Activated naive CD4-positive, alpha-beta T cell treated with anti-CD3 and anti-CD28 coated beads for 36 hours (primary cell): Measurements from ENCODE around the gene VPS41. TPM values are rescaled to one million over a fixed set of nuclear protein-coding genes. Genes with fewer than 3 reads are reported as not detected.

Experiments
- CTCF ChIA-PET: fragments of 350-600 bp; sonication (Branson Sonifier 250); formaldehyde crosslinking; loops from one replicate; lab custom pipeline; 2021; ENCODE audit warnings: antibody characterized with exemption; lab: Charles Lee
- DNase-seq: peaks from one replicate; pipeline ENCODE4 v3.0.0-alpha.2; 2020
- H3K27ac Mint-ChIP-seq: one replicate; pipeline ENCODE4 v1.8.0; 2021; ENCODE audit warnings: mild to moderate bottlenecking, mixed read lengths
- H3K27me3 Mint-ChIP-seq: one replicate; pipeline ENCODE4 v1.8.0; 2021; ENCODE audit warnings: low read depth, mixed read lengths
- H3K36me3 Mint-ChIP-seq: one replicate; pipeline ENCODE4 v1.8.0; 2021; ENCODE audit warnings: low read depth, mixed read lengths
- H3K4me1 Mint-ChIP-seq: one replicate; pipeline ENCODE4 v1.8.0; 2021; ENCODE audit warnings: low read depth, mixed read lengths
- H3K4me3 Mint-ChIP-seq: one replicate; pipeline ENCODE4 v1.8.0; 2021; ENCODE audit warnings: mild to moderate bottlenecking, moderate library complexity, mixed read lengths
- H3K9me3 Mint-ChIP-seq: one replicate; pipeline ENCODE4 v1.8.0; 2021; ENCODE audit warnings: mixed read lengths
- intact Hi-C: fragments of 100-400 bp; cut with micrococcal nuclease; formaldehyde crosslinking; loops from one replicate; pipeline ENCODE4 v1.15.1; 2023
- total RNA-seq, 2 experiments: library from RNA; stranded (reverse); gene quantifications; one replicate each; pipeline ENCODE4 v1.2.3, GENCODE V29; 2021

VPS41 gene
- total RNA-seq, 2 experiments from 2014 or later: 51.1 to 57.8 TPM

GRCh38 chr7:38777609-38778008 lies 131.4 kb downstream of the VPS41 start:
- Mint-ChIP-seq H3K9me3 (no peaks in the 10 kb centered on the region), H3K4me1 (no peaks in the 10 kb centered on the region), H3K36me3 (peaks cover 17% of the 10 kb centered on the region), H3K27ac (no peak overlapping the region), H3K4me3 (no peak overlapping the region), H3K27me3 (no peaks in the 10 kb centered on the region)
- DNase-seq: no peak
- intact Hi-C loops: no loop called here
- CTCF ChIA-PET: interaction anchor here (0.6 kb wide), 1 partner anchor 743 kb away, joined by 3 read pairs; no protein-coding TSS in a partner anchor

GRCh38 chr7:38775506-38776175 lies 133.3 kb downstream of the VPS41 start:
- intact Hi-C loops: no loop called here
- Mint-ChIP-seq H3K4me1 (no peaks in the 10 kb centered on the region), H3K9me3 (no peaks in the 10 kb centered on the region), H3K27me3 (no peaks in the 10 kb centered on the region), H3K27ac (no peak overlapping the region), H3K4me3 (no peak overlapping the region), H3K36me3 (peaks cover 20% of the 10 kb centered on the region)
- CTCF ChIA-PET: no interaction called here
- no peak for DNase-seq

- intact Hi-C loops: no loop called here
- Mint-ChIP-seq H3K4me1 (no peaks in the 10 kb centered on the region), H3K4me3 (no peak overlapping the region), H3K36me3 (peaks cover 25% of the 10 kb centered on the region), H3K9me3 (no peaks in the 10 kb centered on the region), H3K27ac (no peak overlapping the region), H3K27me3 (no peaks in the 10 kb centered on the region)
- no peak for DNase-seq
- CTCF ChIA-PET: no interaction called here
Observed at GRCh38 chr7:38773430-38773829, 135.6 kb downstream of the VPS41 start.

GRCh38 chr7:38760226-38760625 lies 148.8 kb downstream of the VPS41 start:
- intact Hi-C loops: no loop called here
- no peak for DNase-seq
- Mint-ChIP-seq H3K27me3 (no peaks in the 10 kb centered on the region), H3K27ac (no peak overlapping the region), H3K9me3 (no peaks in the 10 kb centered on the region), H3K4me1 (no peaks in the 10 kb centered on the region), H3K36me3 (peaks cover 26% of the 10 kb centered on the region), H3K4me3 (no peak overlapping the region)
- CTCF ChIA-PET: no interaction called here

GRCh38 chr7:38759028-38759427 lies 150.0 kb downstream of the VPS41 start:
- Mint-ChIP-seq H3K27ac (no peak overlapping the region), H3K27me3 (no peaks in the 10 kb centered on the region), H3K4me1 (no peaks in the 10 kb centered on the region), H3K36me3 (peaks cover 20% of the 10 kb centered on the region), H3K4me3 (no peak overlapping the region), H3K9me3 (no peaks in the 10 kb centered on the region)
- no peak for DNase-seq
- intact Hi-C loops: no loop called here
- CTCF ChIA-PET: no interaction called here

- H3K36me3 Mint-ChIP-seq: peaks cover 18% of the 10 kb centered on the region
- no peaks in the 10 kb centered on the region for H3K9me3 Mint-ChIP-seq
- no peaks in the 10 kb centered on the region for H3K4me1 Mint-ChIP-seq
- H3K4me3 Mint-ChIP-seq: no peak overlapping the region
- CTCF ChIA-PET: no interaction called here
- no peaks in the 10 kb centered on the region for H3K27me3 Mint-ChIP-seq
- no peak for DNase-seq
- intact Hi-C loops: no loop called here
- H3K27ac Mint-ChIP-seq: no peak overlapping the region
Observed at GRCh38 chr7:38757931-38758330, 151.1 kb downstream of the VPS41 start.

- intact Hi-C loops: no loop called here
- H3K9me3 Mint-ChIP-seq: no peaks in the 10 kb centered on the region
- DNase-seq: no peak
- H3K4me3 Mint-ChIP-seq: no peak overlapping the region
- CTCF ChIA-PET: no interaction called here
- H3K27ac Mint-ChIP-seq: no peak overlapping the region
- no peaks in the 10 kb centered on the region for H3K4me1 Mint-ChIP-seq
- H3K27me3 Mint-ChIP-seq: no peaks in the 10 kb centered on the region
- H3K36me3 Mint-ChIP-seq: peaks cover 27% of the 10 kb centered on the region
Observed at GRCh38 chr7:38756521-38756920, 152.5 kb downstream of the VPS41 start.

- H3K4me1 Mint-ChIP-seq: no peaks in the 10 kb centered on the region
- CTCF ChIA-PET: no interaction called here
- no peak for DNase-seq
- peaks cover 34% of the 10 kb centered on the region for H3K36me3 Mint-ChIP-seq
- H3K27me3 Mint-ChIP-seq: no peaks in the 10 kb centered on the region
- H3K27ac Mint-ChIP-seq: no peak overlapping the region
- intact Hi-C loops: no loop called here
- no peak overlapping the region for H3K4me3 Mint-ChIP-seq
- H3K9me3 Mint-ChIP-seq: no peaks in the 10 kb centered on the region
Observed at GRCh38 chr7:38753347-38753746, 155.6 kb downstream of the VPS41 start.

GRCh38 chr7:38751416-38751815 lies 157.6 kb downstream of the VPS41 start:
- intact Hi-C loops: no loop called here
- Mint-ChIP-seq H3K9me3 (no peaks in the 10 kb centered on the region), H3K4me1 (no peaks in the 10 kb centered on the region), H3K36me3 (peaks cover 27% of the 10 kb centered on the region), H3K27me3 (no peaks in the 10 kb centered on the region), H3K27ac (no peak overlapping the region), H3K4me3 (no peak overlapping the region)
- no peak for DNase-seq
- CTCF ChIA-PET: no interaction called here

GRCh38 chr7:38748056-38748610 lies 160.9 kb downstream of the VPS41 start:
- Mint-ChIP-seq H3K9me3 (no peaks in the 10 kb centered on the region), H3K4me1 (peaks cover 3% of the 10 kb centered on the region), H3K27ac (no peak overlapping the region), H3K36me3 (peaks cover 30% of the 10 kb centered on the region), H3K27me3 (no peaks in the 10 kb centered on the region), H3K4me3 (no peak overlapping the region)
- intact Hi-C loops: loop anchor here (2.0 kb wide), 1 partner anchor 349 kb away; no protein-coding TSS in a partner anchor
- no peak for DNase-seq
- CTCF ChIA-PET: no interaction called here

- no peak for DNase-seq
- H3K36me3 Mint-ChIP-seq: peaks cover 26% of the 10 kb centered on the region
- CTCF ChIA-PET: interaction anchor here (0.6 kb wide), 1 partner anchor 716 kb away, joined by 3 read pairs; no protein-coding TSS in a partner anchor
- no peak overlapping the region for H3K27ac Mint-ChIP-seq
- no peaks in the 10 kb centered on the region for H3K27me3 Mint-ChIP-seq
- no peaks in the 10 kb centered on the region for H3K9me3 Mint-ChIP-seq
- H3K4me3 Mint-ChIP-seq: no peak overlapping the region
- peaks cover 3% of the 10 kb centered on the region for H3K4me1 Mint-ChIP-seq
- intact Hi-C loops: no loop called here
Observed at GRCh38 chr7:38746438-38746837, 162.6 kb downstream of the VPS41 start.

- Mint-ChIP-seq H3K4me1 (peaks cover 3% of the 10 kb centered on the region), H3K27ac (no peak overlapping the region), H3K9me3 (no peaks in the 10 kb centered on the region), H3K4me3 (no peak overlapping the region), H3K36me3 (peaks cover 27% of the 10 kb centered on the region), H3K27me3 (no peaks in the 10 kb centered on the region)
- intact Hi-C loops: no loop called here
- CTCF ChIA-PET: interaction anchor here (0.6 to 0.8 kb wide), 2 partner anchors 27 to 349 kb away, joined by 3 to 5 read pairs; no protein-coding TSS in a partner anchor
- peak; percentile 30 for DNase-seq
Observed at GRCh38 chr7:38744746-38745145, 164.2 kb downstream of the VPS41 start.

GRCh38 chr7:38743899-38744298 lies 165.1 kb downstream of the VPS41 start:
- CTCF ChIA-PET: no interaction called here
- no peak overlapping the region for H3K27ac Mint-ChIP-seq
- intact Hi-C loops: no loop called here
- H3K9me3 Mint-ChIP-seq: no peaks in the 10 kb centered on the region
- no peaks in the 10 kb centered on the region for H3K27me3 Mint-ChIP-seq
- no peak overlapping the region for H3K4me3 Mint-ChIP-seq
- DNase-seq: no peak
- H3K36me3 Mint-ChIP-seq: peaks cover 26% of the 10 kb centered on the region
- peaks cover 3% of the 10 kb centered on the region for H3K4me1 Mint-ChIP-seq
